H1 (cell line): ENCODE data around the gene IGLL5. TPM values are rescaled to one million over a fixed set of nuclear protein-coding genes. Genes with fewer than 3 reads are reported as not detected.

Source experiments
- CTCF ChIA-PET: fragments of 300-600 bp; sonication (Branson Sonifier 250); formaldehyde crosslinking; loops from one replicate; lab custom pipeline; 2021; ENCODE audit not compliant: partially characterized antibody; lab: Charles Lee
- POLR2A ChIA-PET: fragments of 300-600 bp; sonication (Branson Sonifier 250); formaldehyde crosslinking; loops from one replicate; lab custom pipeline; 2021; ENCODE audit warnings: inconsistent platforms; ENCODE audit not compliant: partially characterized antibody; lab: Charles Lee
- DNase-seq, 2 experiments: peaks; one replicate each; pipeline versions ENCODE4 v3.0.0 to v3.0.0-alpha.2; 2010 to 2022; ENCODE audit warnings: low spot score in 2 of 2, low read depth in 1 of 2, mixed read lengths in 1 of 2
- FAIRE-seq: peaks from 2 replicates; lab custom pipeline; 2011; peaks lifted over from hg19 to GRCh38; lab: Jason Lieb, UNC
- H2AFZ ChIP-seq: 2 replicates; pipeline ENCODE4 v1.8.1; 2012; ENCODE audit warnings: low read length, inconsistent platforms
- H2AK5ac ChIP-seq: 2 replicates; pipeline ENCODE4 v1.6.1; 2013; ENCODE audit warnings: low read depth, low read length
- H2BK120ac ChIP-seq: replicated peaks from 2 replicates; pipeline ENCODE3; 2013; ENCODE audit warnings: low read depth, low read length, inconsistent platforms
- H2BK12ac ChIP-seq: 2 replicates; pipeline ENCODE4 v1.6.1; 2013; ENCODE audit warnings: low read depth, low read length
- H2BK15ac ChIP-seq: 2 replicates; pipeline ENCODE4 v1.6.1; 2013; ENCODE audit warnings: low read length
- H2BK20ac ChIP-seq: 2 replicates; pipeline ENCODE4 v1.6.1; 2013; ENCODE audit warnings: low read length
- H2BK5ac ChIP-seq: 2 replicates; pipeline ENCODE4 v1.6.1; 2013; ENCODE audit warnings: low read depth, low read length
- H3K14ac ChIP-seq: 2 replicates; pipeline ENCODE4 v1.6.1; 2013; ENCODE audit warnings: inconsistent platforms; ENCODE audit not compliant: insufficient read length
- H3K18ac ChIP-seq: 2 replicates; pipeline ENCODE4 v1.6.1; 2013; ENCODE audit warnings: low read length; ENCODE audit errors: extremely low read depth
- H3K23ac ChIP-seq: 2 replicates; pipeline ENCODE4 v1.6.1; 2013; ENCODE audit warnings: inconsistent platforms; ENCODE audit not compliant: insufficient read length
- H3K23me2 ChIP-seq: 2 replicates; pipeline ENCODE4 v1.6.1; 2013; ENCODE audit warnings: low read depth, low read length
- H3K27ac ChIP-seq: 2 replicates; pipeline ENCODE4 v1.6.1; 2011; ENCODE audit warnings: low read depth, low read length, inconsistent platforms
- H3K27me3 ChIP-seq, 4 experiments: replicated peaks in 1 of 4; 1 replicate in 1 of 4; 2 replicates in 3 of 4; pipeline versions ENCODE4 v1.6.1 to v1.8.1; 2011 to 2013; ENCODE audit warnings: low read length in 3 of 4, mild to moderate bottlenecking in 3 of 4, inconsistent platforms in 2 of 4, mixed read lengths in 2 of 4, moderate library complexity in 1 of 4; ENCODE audit not compliant: control insufficient read depth in 3 of 4, insufficient read depth in 3 of 4; ENCODE audit errors: extremely low read depth in 1 of 4
- H3K36me3 ChIP-seq, 4 experiments: 2 replicates each; pipeline versions ENCODE4 v1.6.1 to v1.8.1; 2011 to 2013; ENCODE audit warnings: mild to moderate bottlenecking in 4 of 4, low read length in 3 of 4, moderate library complexity in 2 of 4, control low read depth in 1 of 4, inconsistent platforms in 1 of 4; ENCODE audit not compliant: insufficient read depth in 4 of 4, control insufficient read depth in 2 of 4
- H3K4ac ChIP-seq: replicated peaks from 2 replicates; pipeline ENCODE3; 2013; ENCODE audit warnings: low read length, low read depth, mixed read lengths, inconsistent platforms; ENCODE audit not compliant: insufficient read length
- H3K4me1 ChIP-seq, 4 experiments: replicated peaks in 1 of 4; 1 replicate in 1 of 4; 2 replicates in 3 of 4; pipeline versions ENCODE4 v1.6.1 to v1.8.1; 2011 to 2013; ENCODE audit warnings: low read length in 3 of 4, inconsistent platforms in 2 of 4, mixed read lengths in 1 of 4; ENCODE audit not compliant: insufficient read depth in 4 of 4, control insufficient read depth in 3 of 4
- H3K4me2 ChIP-seq, 2 experiments: 2 replicates each; pipeline versions ENCODE4 v1.6.1 to v1.8.1; 2011 to 2013; ENCODE audit warnings: low read depth in 2 of 2, low read length in 2 of 2, control low read depth in 1 of 2, inconsistent platforms in 1 of 2, mild to moderate bottlenecking in 1 of 2; ENCODE audit not compliant: insufficient read depth in 1 of 2
- H3K4me3 ChIP-seq, 4 experiments: fragments of 200-600, 300-600 bp in 1 of 4; sonication (generic), shearing (Covaris generic), sonication (Bioruptor Twin) in 1 of 4; 2 replicates each; pipeline versions ENCODE4 v1.5.1 to v1.8.1; 2011 to 2016; ENCODE audit warnings: low read length in 4 of 4, low read depth in 3 of 4, control low read depth in 2 of 4, inconsistent platforms in 2 of 4, mild to moderate bottlenecking in 2 of 4, mixed read lengths in 1 of 4, moderate library complexity in 1 of 4; ENCODE audit not compliant: insufficient read depth in 2 of 4; ENCODE audit errors: extremely low read depth in 1 of 4
- H3K56ac ChIP-seq: replicated peaks from 2 replicates; pipeline ENCODE3; 2013; ENCODE audit warnings: low read depth, mild to moderate bottlenecking, mixed read lengths, low read length, inconsistent platforms; ENCODE audit not compliant: insufficient read length
- H3K79me1 ChIP-seq: 2 replicates; pipeline ENCODE4 v1.6.1; 2013; ENCODE audit warnings: low read depth, low read length, control low read depth
- H3K79me2 ChIP-seq, 2 experiments: 2 replicates each; pipeline versions ENCODE4 v1.6.1 to v1.8.1; 2012 to 2013; ENCODE audit warnings: low read length in 2 of 2, mild to moderate bottlenecking in 2 of 2, inconsistent platforms in 1 of 2; ENCODE audit not compliant: insufficient read depth in 2 of 2, control insufficient read depth in 1 of 2
- H3K9ac ChIP-seq, 4 experiments: replicated peaks in 1 of 4; 1 replicate in 1 of 4; 2 replicates in 3 of 4; pipeline versions ENCODE4 v1.6.1 to v1.8.1; 2011 to 2013; ENCODE audit warnings: low read depth in 3 of 4, low read length in 3 of 4, control low read depth in 2 of 4, mild to moderate bottlenecking in 2 of 4, moderate library complexity in 2 of 4, inconsistent platforms in 1 of 4; ENCODE audit errors: extremely low read depth in 1 of 4
- H3K9me3 ChIP-seq, 2 experiments: 2 replicates each; pipeline versions ENCODE4 v1.6.1 to v1.8.1; 2012 to 2013; ENCODE audit warnings: mild to moderate bottlenecking in 2 of 2, moderate library complexity in 2 of 2, control low read depth in 1 of 2, inconsistent platforms in 1 of 2, low read depth in 1 of 2, low read length in 1 of 2, mixed read lengths in 1 of 2; ENCODE audit not compliant: insufficient read depth in 2 of 2
- H4K20me1 ChIP-seq, 2 experiments: replicated peaks in 1 of 2; 2 replicates each; pipeline versions ENCODE3 to v1.8.1; 2011 to 2013; ENCODE audit warnings: inconsistent platforms in 2 of 2, low read length in 2 of 2, mild to moderate bottlenecking in 1 of 2; ENCODE audit not compliant: insufficient read depth in 2 of 2, control insufficient read depth in 1 of 2
- H4K5ac ChIP-seq: 2 replicates; pipeline ENCODE4 v1.6.1; 2013; ENCODE audit warnings: low read length, low read depth, mixed read lengths, inconsistent platforms; ENCODE audit not compliant: insufficient read length
- H4K8ac ChIP-seq: 2 replicates; pipeline ENCODE4 v1.8.0; 2013; ENCODE audit warnings: mild to moderate bottlenecking, moderate library complexity, low read length, inconsistent platforms; ENCODE audit not compliant: insufficient read depth; ENCODE audit errors: extremely low read depth
- H4K91ac ChIP-seq: replicated peaks from 2 replicates; pipeline ENCODE3; 2013; ENCODE audit warnings: low read length, mixed read lengths, inconsistent platforms; ENCODE audit not compliant: insufficient read length
- TCF12 ChIP-seq: IDR thresholded peaks from 2 replicates; pipeline ENCODE4 v1.6.1; 2011; ENCODE audit warnings: low read depth, mild to moderate bottlenecking, low read length
- WGBS, 2 experiments: shearing (Covaris generic) in 1 of 2; methylation state at CpG; one replicate each; pipeline versions ENCODE4 v1.1.6 to v1.1.7; 2013 to 2015; ENCODE audit warnings: low lambda C conversion rate in 2 of 2, mixed read lengths in 2 of 2, inconsistent platforms in 1 of 2, low coverage in 1 of 2, missing lambda C conversion rate in 1 of 2; ENCODE audit not compliant: insufficient replicate concordance in 2 of 2, insufficient coverage in 1 of 2, insufficient read length in 1 of 2; ENCODE audit errors: extremely low coverage in 1 of 2, missing lambda C conversion rate in 1 of 2; 5-methylcytosine and 5-hydroxymethylcytosine counted together
- polyA plus RNA-seq, 7 experiments: library from polyadenylated mRNA; depleted of rRNA in 3 of 7; stranded (reverse) in 5 of 7; unstranded in 2 of 7; fragments of >200 nt in 5 of 7; fragments of 200-250 nt in 2 of 7; gene quantifications; 1 replicate in 5 of 7; 2 replicates in 1 of 7; 4 replicates in 1 of 7; pipeline versions ENCODE4 v1.2.1 to v1.2.3, GENCODE V29; 2011 to 2013; ENCODE audit warnings: missing spikeins in 2 of 7, mixed read lengths in 2 of 7
- total RNA-seq: library from RNA; stranded (reverse); fragmentation: NEBNext Ultra II Directional; extraction: Animal tissue kit (Norgen Biotek cat#: 25700); gene quantifications from 2 replicates; pipeline ENCODE4 v1.2.1, GENCODE V29; 2021

Gene IGLL5
- total and polyA plus RNA-seq, 2 of the 8 experiments (the other 6 are each of a cell fraction or from before 2014, with no cell fraction given), result not detected

DNA sequence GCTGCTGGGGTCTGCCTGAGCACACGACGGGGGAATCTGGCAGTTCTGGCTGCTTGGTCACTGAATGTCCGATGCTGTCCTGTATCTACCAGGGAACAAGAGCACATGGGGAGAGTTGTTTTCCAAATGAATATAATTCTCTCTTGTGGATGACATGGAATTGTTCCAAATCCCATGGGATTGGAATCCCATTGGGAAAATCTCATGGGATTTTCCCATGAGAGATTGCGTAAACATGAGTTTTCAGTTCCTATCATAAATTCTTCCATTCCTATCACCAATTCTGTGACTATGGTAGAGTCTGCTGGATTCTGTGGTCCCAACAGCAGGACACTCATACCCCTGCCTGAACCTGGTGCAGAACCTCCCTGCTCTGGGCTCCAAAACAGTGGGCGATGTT lies 35.6 kb upstream of the IGLL5 start:
- peaks cover 20 to 69% of the 10 kb centered on the region in 2 experiments; a peak in 3 of 4 replicates for H3K9me3 ChIP-seq
- no peak overlapping the region for H2BK20ac ChIP-seq
- H3K23ac ChIP-seq, result no peak overlapping the region
- H2BK15ac ChIP-seq, result no peak overlapping the region
- 81% methylated on average over 5 of the region's 5 CpGs; no CpG with 5 or more reads in 1 of the 2 experiments for WGBS, 2 experiments
- no peak overlapping the region for H3K4ac ChIP-seq
- no peak overlapping the region for H3K56ac ChIP-seq
- peaks cover 8 to 34% (median 12%) of the 10 kb centered on the region in 4 experiments; a peak in 6 of 7 replicates for H3K27me3 ChIP-seq
- no peaks in the 10 kb centered on the region for H3K4me1 ChIP-seq
- no peak overlapping the region for H2AK5ac ChIP-seq
- H2AFZ ChIP-seq, result no peak overlapping the region
- H4K20me1 ChIP-seq, result no peaks in the 10 kb centered on the region
- POLR2A ChIA-PET, result no interaction called here
- H3K4me3 ChIP-seq, result no peak overlapping the region
- FAIRE-seq, result no peak
- H3K18ac ChIP-seq, result no peak overlapping the region
- H3K36me3 ChIP-seq, result no peaks in the 10 kb centered on the region
- H2BK5ac ChIP-seq, result no peak overlapping the region
- H3K27ac ChIP-seq, result no peak overlapping the region
- no peak for TF ChIP-seq TCF12
- TF ChIP-seq, all 59 proteins: peak for 0
- Histone ChIP-seq H4K8ac (no peak overlapping the region), H2BK12ac (no peak overlapping the region), H3K4me2 (no peak overlapping the region), H3K23me2 (no peaks in the 10 kb centered on the region), H2BK120ac (no peak overlapping the region), H4K91ac (no peak overlapping the region), H3K9ac (no peak overlapping the region), H4K5ac (no peak overlapping the region), H3K79me2 (no peaks in the 10 kb centered on the region), H3K79me1 (no peaks in the 10 kb centered on the region), H3K14ac (no peak overlapping the region)
- DNase-seq, result no peak
- CTCF ChIA-PET, result no interaction called here
